K562 (cell line): ENCODE measurements around the gene BCL10. TPM values are rescaled to one million over a fixed set of nuclear protein-coding genes. Genes with fewer than 3 reads are reported as not detected.

ENCODE experiments used
- ATAC-seq: fragments of 200-7000 bp; cut with Tn5 transposase; 3 replicates; pipeline ENCODE4 v1.9.1; 2020; ENCODE audit warnings: moderate library complexity
- BruUV-seq: library from RNA; stranded (reverse); fragments of 400-500 nt; replicated peaks from 2 replicates; lab custom pipeline; 2021; lab: Mats Ljungman, UMichigan
- CTCF ChIA-PET: fragments of 300-600 bp; formaldehyde crosslinking; extraction: SDS; loops from one replicate; lab custom pipeline; 2021; ENCODE audit warnings: low intra/inter-chr PET ratio; lab: Yijun Ruan, JAX
- POLR2A ChIA-PET: fragments of 300-600, 350-650 bp; sonication (Branson Sonifier 250); formaldehyde crosslinking; extraction: SDS; loops from one replicate; lab custom pipeline; 2021; ENCODE audit warnings: antibody characterized with exemption, inconsistent platforms; lab: Yijun Ruan, JAX
- DNase-seq, 4 experiments: peaks; one replicate each; pipeline versions ENCODE4 v3.0.0 to v3.0.0-alpha.2; 2011 to 2018; ENCODE audit warnings: low spot score in 3 of 4, mixed read lengths in 3 of 4; ENCODE audit errors: extremely low read depth in 1 of 4
- FAIRE-seq: peaks from 2 replicates; lab custom pipeline; 2011; peaks lifted over from hg19 to GRCh38; lab: Jason Lieb, UNC
- H2AFZ ChIP-seq: 2 replicates; pipeline ENCODE4 v1.6.0; 2011; ENCODE audit warnings: low read depth, low read length, control low read depth, inconsistent platforms
- H3K27ac ChIP-seq: fragments of 200-600 bp; 3 replicates; pipeline ENCODE4 v1.8.0; 2011; ENCODE audit warnings: low read depth, mild to moderate bottlenecking, control low read depth, inconsistent platforms, low read length, moderate library complexity, mixed read lengths; ENCODE audit errors: extremely low read depth
- H3K27me3 ChIP-seq, 2 experiments: fragments of 300-600 bp in 1 of 2; 2 replicates in 1 of 2; 3 replicates in 1 of 2; pipeline versions ENCODE4 v1.6.0 to v1.8.0; 2011; ENCODE audit warnings: inconsistent platforms in 2 of 2, low read length in 2 of 2, mild to moderate bottlenecking in 1 of 2, mixed read lengths in 1 of 2, moderate library complexity in 1 of 2; ENCODE audit not compliant: control insufficient read depth in 2 of 2, insufficient read depth in 2 of 2
- H3K36me3 ChIP-seq: fragments of 300-600 bp; 3 replicates; pipeline ENCODE4 v1.8.0; 2011; ENCODE audit warnings: mild to moderate bottlenecking, low read length, inconsistent platforms; ENCODE audit not compliant: control insufficient read depth, insufficient read depth
- H3K4me1 ChIP-seq, 2 experiments: fragments of 200-600 bp in 1 of 2; replicated peaks in 1 of 2; 2 replicates in 1 of 2; 3 replicates in 1 of 2; pipeline versions ENCODE4 v1.5.1 to v1.8.0; 2011; ENCODE audit warnings: inconsistent platforms in 2 of 2, low read length in 2 of 2, mild to moderate bottlenecking in 1 of 2, mixed read lengths in 1 of 2, moderate library complexity in 1 of 2; ENCODE audit not compliant: control insufficient read depth in 2 of 2, insufficient read depth in 2 of 2
- H3K4me2 ChIP-seq: 2 replicates; pipeline ENCODE4 v1.6.1; 2011; ENCODE audit warnings: low read length, control low read depth, inconsistent platforms, mixed read lengths; ENCODE audit not compliant: insufficient read depth
- H3K4me3 ChIP-seq: fragments of 200-600 bp; sonication (generic), shearing (Covaris generic); 2 replicates; pipeline ENCODE4 v1.5.1; 2016; ENCODE audit warnings: control low read depth, inconsistent platforms
- H3K79me2 ChIP-seq: fragments of 200-600 bp; 3 replicates; pipeline ENCODE4 v1.8.0; 2011; ENCODE audit warnings: low read length, inconsistent platforms; ENCODE audit not compliant: control insufficient read depth, insufficient read depth
- H3K9ac ChIP-seq, 2 experiments: 2 replicates each; pipeline versions ENCODE4 v1.6.0 to v1.6.1; 2011; ENCODE audit warnings: low read depth in 2 of 2, low read length in 2 of 2, control low read depth in 1 of 2, inconsistent platforms in 1 of 2, mild to moderate bottlenecking in 1 of 2, mixed read lengths in 1 of 2; ENCODE audit not compliant: insufficient read depth in 1 of 2
- H3K9me1 ChIP-seq: one replicate; pipeline ENCODE4 v1.6.0; 2011; ENCODE audit warnings: inconsistent platforms, mild to moderate bottlenecking, low read length, moderate library complexity; ENCODE audit not compliant: control insufficient read depth, insufficient read depth
- H3K9me3 ChIP-seq: replicated peaks from 2 replicates; pipeline ENCODE4 v1.5.1; 2011; ENCODE audit warnings: low read depth, low read length, inconsistent platforms; ENCODE audit not compliant: control insufficient read depth, insufficient read depth
- H4K20me1 ChIP-seq: replicated peaks from 2 replicates; pipeline ENCODE4 v1.6.1; 2011; ENCODE audit warnings: low read length, inconsistent platforms, mixed read lengths; ENCODE audit not compliant: control insufficient read depth, insufficient read depth
- ATF6 ChIP-seq: sonication (generic); formaldehyde crosslinking; IDR thresholded peaks from 2 replicates; pipeline ENCODE4 v1.4.0; 2020; ENCODE audit warnings: mild to moderate bottlenecking, missing genetic modification reagents
- ATF7 ChIP-seq: fragments of 450-650 bp; IDR thresholded peaks from 2 replicates; pipeline ENCODE4 v1.7.1; 2014; ENCODE audit warnings: mild to moderate bottlenecking, moderate library complexity
- DDX20 ChIP-seq: fragments of 450-650 bp; IDR thresholded peaks from 2 replicates; pipeline ENCODE4 v1.6.1; 2016; ENCODE audit warnings: missing genetic modification characterization, low read depth, mild to moderate bottlenecking, missing compliant biosample characterization, moderate library complexity
- E2F8 ChIP-seq: fragments of 450-650 bp; IDR thresholded peaks from 2 replicates; pipeline ENCODE4 v1.7.1; 2018; ENCODE audit warnings: mild to moderate bottlenecking, low read depth; ENCODE audit not compliant: partially characterized antibody
- E4F1 ChIP-seq: fragments of 250-450 bp; sonication (Bioruptor Pico); IDR thresholded peaks from 2 replicates; pipeline ENCODE4 v1.5.0; 2021; ENCODE audit warnings: mild to moderate bottlenecking, borderline replicate concordance
- EZH2 ChIP-seq: IDR thresholded peaks from 2 replicates; pipeline ENCODE4 v1.6.1; 2012; ENCODE audit warnings: low read depth, mild to moderate bottlenecking, inconsistent platforms, low read length, borderline replicate concordance
- L3MBTL2 ChIP-seq: fragments of 450-650 bp; IDR thresholded peaks from 2 replicates; pipeline ENCODE4 v1.6.1; 2016; ENCODE audit warnings: mild to moderate bottlenecking, moderate library complexity
- SNRNP70 ChIP-seq: fragments of 200-400 bp; formaldehyde crosslinking; optimal IDR thresholded peaks from 2 replicates; pipeline ENCODE3; 2017; ENCODE audit warnings: low read depth, low read length
- TBP ChIP-seq: optimal IDR thresholded peaks from 2 replicates; pipeline ENCODE3; 2011; ENCODE audit warnings: low read depth, low read length, improper control_type of control experiment
- ZBTB26 ChIP-seq: fragments of 450-650 bp; formaldehyde crosslinking; IDR thresholded peaks from 2 replicates; pipeline ENCODE4 v1.4.0; 2022; ENCODE audit warnings: missing genetic modification characterization
- ZNF124 ChIP-seq: sonication (generic); formaldehyde crosslinking; IDR thresholded peaks from 2 replicates; pipeline ENCODE4 v1.8.1; 2022; ENCODE audit warnings: missing genetic modification reagents
- ZNF23 ChIP-seq: fragments of 250-450 bp; sonication (Bioruptor Pico); IDR thresholded peaks from 2 replicates; pipeline ENCODE4 v1.4.0; 2020; ENCODE audit warnings: mild to moderate bottlenecking
- WGBS: fragments of 100-300 bp; shearing (Covaris generic); methylation state at CpG from one replicate; pipeline ENCODE4 v1.1.6; 2016; ENCODE audit warnings: low coverage, mixed read lengths; ENCODE audit not compliant: insufficient coverage; ENCODE audit errors: missing lambda C conversion rate; 5-methylcytosine and 5-hydroxymethylcytosine counted together
- in situ Hi-C: fragments of 300-500 bp; cut with MboI; formaldehyde crosslinking; loops from 4 replicates; pipeline ENCODE4 v1.15.0; 2018; ENCODE audit warnings: inconsistent platforms, mixed read lengths
- intact Hi-C: fragments of 100-400 bp; cut with micrococcal nuclease; formaldehyde crosslinking; loops from 2 replicates; pipeline ENCODE4 v1.14.2; 2022
- polyA plus RNA-seq, 8 experiments: library from polyadenylated mRNA; depleted of rRNA in 4 of 8; stranded (reverse) in 5 of 8; unstranded in 3 of 8; fragments of >200 nt; fragmentation: Nextera tagmentation in 2 of 8; fragmentation: Illumina TruSeq in 1 of 8; extraction: Ambion mirVana in 2 of 8; extraction: Trizol in 1 of 8; gene quantifications; 2 replicates each; pipeline versions ENCODE4 v1.2.1 to v1.2.3, GENCODE V29; 2011 to 2014; ENCODE audit warnings: inconsistent platforms in 1 of 8, missing spikeins in 1 of 8
- total RNA-seq, 7 experiments: library from RNA; depleted of rRNA in 6 of 7; stranded (reverse); fragments of >200 nt in 6 of 7; fragmentation: Illumina TruSeq in 2 of 7; extraction: Trizol in 2 of 7; gene quantifications; 2 replicates each; pipeline versions ENCODE4 v1.2.1 to v1.2.3, GENCODE V29; 2011 to 2021; ENCODE audit warnings: low replicate concordance in 1 of 7

Gene BCL10
- total and polyA plus RNA-seq, 9 of the 15 experiments (the other 6 are each of a cell fraction or from before 2014, with no cell fraction given) = 8.0 to 19.4 (median 12.3) TPM

- TF ChIP-seq E4F1 (CRISPR knock-in tag) (no peak), E2F8 (no peak), SNRNP70 (no peak)
These were observed 18.6 kb upstream of the BCL10 start (continued) for GRCh38 chr1:85295006-85295431.

GRCh38 chr1:85290826-85291225, 14.4 kb upstream of the BCL10 start:
- H3K27me3 ChIP-seq = peaks cover 0 to 10% of the 10 kb centered on the region in 2 experiments; a peak in 4 of 5 replicates
- FAIRE-seq = no peak
- no peaks in the 10 kb centered on the region for H3K4me1 ChIP-seq
- no peak overlapping the region for H3K9ac ChIP-seq
- no peaks in the 10 kb centered on the region for H3K36me3 ChIP-seq
- H3K9me1 ChIP-seq = no peaks in the 10 kb centered on the region
- no peak overlapping the region for H3K4me2 ChIP-seq
- H3K9me3 ChIP-seq = no peaks in the 10 kb centered on the region
- H3K79me2 ChIP-seq = no peaks in the 10 kb centered on the region
- no TSS peak for BruUV-seq
- no peak for DNase-seq
- no peak overlapping the region for H3K27ac ChIP-seq
- H2AFZ ChIP-seq = no peak overlapping the region
- in situ Hi-C loops (no loop called here), intact Hi-C loops (no loop called here)
- H4K20me1 ChIP-seq = no peaks in the 10 kb centered on the region
- 71% methylated on average over 2 of the region's 2 CpGs for WGBS
- H3K4me3 ChIP-seq = no peak overlapping the region
- POLR2A ChIA-PET = no interaction called here
- CTCF ChIA-PET = interaction anchor here (1.1 kb wide), 1 partner anchor 13 kb away, joined by 3 read pairs; no protein-coding TSS in a partner anchor
- ATAC-seq = no peak
- TF ChIP-seq ATF7 (no peak), EZH2 (no peak), ZBTB26 (CRISPR knock-in tag) (no peak), ATF6 (CRISPR knock-in tag) (no peak), L3MBTL2 (no peak), TBP (no peak), DDX20 (tag) (no peak), ZNF23 (CRISPR knock-in tag) (no peak), ZNF124 (CRISPR knock-in tag) (no peak)
